Upper lobe of left lung (tissue), 6 donors: Measurements from ENCODE around the gene ZNF628. TPM values are rescaled to one million over a fixed set of nuclear protein-coding genes. Genes with fewer than 3 reads are reported as not detected.

Source experiments
- ATAC-seq, 2 donors: fragments of 200-7000 bp; cut with Tn5 transposase; one replicate each; pipeline ENCODE4 v1.9.1; 2022; ENCODE audit warnings: mild to moderate bottlenecking in 2 of 2, moderate library complexity in 2 of 2; ENCODE audit not compliant: low FRiP score in 2 of 2
- DNase-seq, 2 donors: peaks; one replicate each; pipeline ENCODE4 v3.0.0-alpha.2; 2019 to 2020
- H3K27ac ChIP-seq, 4 donors: fragments of 200-600 bp; sonication (generic); one replicate each; pipeline ENCODE4 v1.5.1; 2016 to 2019
- H3K27me3 ChIP-seq, 4 donors: fragments of 200-600 bp; sonication (generic); one replicate each; pipeline ENCODE4 v1.5.1; 2017 to 2019
- H3K36me3 ChIP-seq, 4 donors: fragments of 200-600 bp; sonication (generic); one replicate each; pipeline ENCODE4 v1.5.1; 2016 to 2019
- H3K4me1 ChIP-seq, 4 donors: fragments of 200-600 bp; sonication (generic); one replicate each; pipeline ENCODE4 v1.5.1; 2018 to 2019
- H3K4me3 ChIP-seq, 4 donors: fragments of 200-600 bp; sonication (generic); one replicate each; pipeline ENCODE4 v1.5.1; 2017 to 2019; ENCODE audit warnings: mild to moderate bottlenecking in 2 of 4, moderate library complexity in 1 of 4
- H3K9me3 ChIP-seq, 4 donors: fragments of 200-600 bp; sonication (generic); one replicate each; pipeline ENCODE4 v1.5.1; 2018 to 2019
- CTCF ChIP-seq, 6 experiments: fragments of 450-650 bp in 4 of 6; fragments of 200-600 bp in 2 of 6; sonication (generic) in 2 of 6; IDR thresholded peaks; one replicate each; pipeline ENCODE4 v1.5.1; 2016 to 2019; ENCODE audit warnings: antibody characterized with exemption in 6 of 6
- EP300 ChIP-seq, 4 donors: sonication (generic); formaldehyde crosslinking; IDR thresholded peaks; one replicate each; pipeline ENCODE4 v1.5.1; 2017; ENCODE audit warnings: antibody characterized with exemption in 4 of 4, control low read depth in 2 of 4
- POLR2A ChIP-seq, 4 donors: fragments of 450-650 bp; IDR thresholded peaks; one replicate each; pipeline ENCODE4 v1.5.1; 2016 to 2017; ENCODE audit warnings: antibody characterized with exemption in 4 of 4, mild to moderate bottlenecking in 2 of 4
- POLR2AphosphoS5 ChIP-seq, 2 donors: sonication (generic); formaldehyde crosslinking; IDR thresholded peaks; one replicate each; pipeline ENCODE4 v1.5.1; 2017; ENCODE audit warnings: antibody characterized with exemption in 2 of 2
- WGBS, 2 donors: methylation state at CpG; one replicate each; pipeline ENCODE4 v1.1.5; 2017 to 2018; 5-methylcytosine and 5-hydroxymethylcytosine counted together
- total RNA-seq, 6 donors: library from RNA; depleted of rRNA in 4 of 6; stranded (reverse); fragments of >200 nt in 4 of 6; gene quantifications; one replicate each; pipeline versions ENCODE4 v1.1.0 to v1.2.1, GENCODE V29; 2016 to 2021
- donor health status: DM: no; HTN: no; CAD: no; lungs with moderate emphysema.
- donor health status: DM: no; HTN: yes; CAD: no; lungs with severe emphysema.

The ZNF628 gene
- total RNA-seq, 6 donors from 2014 or later = 9.9 to 32.1 (median 12.4) TPM

GRCh38 chr19:55457683-55458457 lies 18.5 kb upstream of the ZNF628 start:
- WGBS, 2 donors = 84 to 86% methylated on average over 16 of the region's 16 CpGs
- H3K36me3 ChIP-seq = peaks cover 0 to 20% (median 9%) of the 10 kb centered on the region in 4 donors
- H3K9me3 ChIP-seq = no peaks in the 10 kb centered on the region
- ATAC-seq = no peak
- peaks cover 0 to 2% (median 0%) of the 10 kb centered on the region in 4 donors for H3K27me3 ChIP-seq
- H3K27ac ChIP-seq = no peak overlapping the region
- no peak overlapping the region for H3K4me3 ChIP-seq
- DNase-seq = no peak
- no peak for TF ChIP-seq EP300 (IDR thresholded peaks at IDR 0.05)
- TF ChIP-seq CTCF (IDR thresholded peaks at IDR 0.05) = no peak
- TF ChIP-seq POLR2A (IDR thresholded peaks at IDR 0.05) = no peak
- no peak for TF ChIP-seq POLR2AphosphoS5 (IDR thresholded peaks at IDR 0.05)
- H3K4me1 ChIP-seq = peaks cover 23 to 30% (median 24%) of the 10 kb centered on the region in 4 donors

- Histone ChIP-seq H3K9me3 (no peaks in the 10 kb centered on the region), H3K27ac (peak overlapping the region in 1 of 4 donors; percentile 21), H3K4me3 (peak overlapping the region in 1 of 4 donors; percentile 78), H3K4me1 (peaks cover 22 to 27% (median 24%) of the 10 kb centered on the region in 4 donors), H3K36me3 (peaks cover 0 to 15% (median 8%) of the 10 kb centered on the region in 4 donors), H3K27me3 (no peaks in the 10 kb centered on the region)
- no peak for TF ChIP-seq POLR2AphosphoS5 (IDR thresholded peaks at IDR 0.05)
- no peak for TF ChIP-seq EP300 (IDR thresholded peaks at IDR 0.05)
- no peak for TF ChIP-seq CTCF (IDR thresholded peaks at IDR 0.05)
- no peak for TF ChIP-seq POLR2A (IDR thresholded peaks at IDR 0.05)
- no peak for ATAC-seq
- 49 to 90% methylated on average over 5 to 7 of the region's 8 CpGs for WGBS, 2 donors
- no peak for DNase-seq
Measured at GRCh38 chr19:55459551-55459949, 16.9 kb upstream of the ZNF628 start.

- Histone ChIP-seq H3K4me1 (peaks cover 22 to 27% (median 24%) of the 10 kb centered on the region in 4 donors), H3K27me3 (no peaks in the 10 kb centered on the region), H3K27ac (peak overlapping the region in 3 of 4 donors; percentile 62 to 91 (median 90)), H3K4me3 (peak overlapping the region in 3 of 4 donors; percentile 78 to 87 (median 80)), H3K36me3 (peaks cover 0 to 14% (median 5%) of the 10 kb centered on the region in 4 donors), H3K9me3 (no peaks in the 10 kb centered on the region)
- ATAC-seq (no peak), DNase-seq (no peak)
- no peak for TF ChIP-seq POLR2AphosphoS5 (IDR thresholded peaks at IDR 0.05)
- TF ChIP-seq POLR2A (IDR thresholded peaks at IDR 0.05) = no peak
- no peak for TF ChIP-seq EP300 (IDR thresholded peaks at IDR 0.05)
- TF ChIP-seq CTCF (IDR thresholded peaks at IDR 0.05) = no peak
- 36% methylated on average over 15 to 16 of the region's 16 CpGs for WGBS, 2 donors
Measured at GRCh38 chr19:55459950-55460657, 16.3 kb upstream of the ZNF628 start.

GRCh38 chr19:55460670-55461258 lies 15.7 kb upstream of the ZNF628 start:
- DNase-seq = peak; percentile 80 to 93
- ATAC-seq = peak; percentile 61 to 85
- Histone ChIP-seq H3K27ac (peak overlapping the region; percentile 82 to 91 (median 88)), H3K27me3 (no peaks in the 10 kb centered on the region), H3K4me1 (peaks cover 22 to 27% (median 24%) of the 10 kb centered on the region in 4 donors), H3K36me3 (peaks cover 0 to 7% (median 0%) of the 10 kb centered on the region in 4 donors), H3K4me3 (peak overlapping the region; percentile 78 to 100 (median 84)), H3K9me3 (no peaks in the 10 kb centered on the region)
- 15 to 25% methylated on average over 22 to 24 of the region's 24 CpGs for WGBS, 2 donors
- TF ChIP-seq POLR2A (IDR thresholded peaks at IDR 0.05) (no peak), POLR2AphosphoS5 (IDR thresholded peaks at IDR 0.05) (peak in 1 of 2 donors; percentile 4), CTCF (IDR thresholded peaks at IDR 0.05) (no peak), EP300 (IDR thresholded peaks at IDR 0.05) (no peak)
